ENCODE data around the gene C1orf52.

GRCh38 chr1:85225624-85226380, 33.7 kb downstream of the C1orf52 start:
- TF ChIP-seq CTCF (IDR thresholded peaks at IDR 0.05) (no peak), REST (IDR thresholded peaks at IDR 0.05; ENCODE audit: insufficient read depth in 1 of 2, low read depth in 2 of 2, low read length in 1 of 2) (no peak), SIN3A (IDR thresholded peaks at IDR 0.05; ENCODE audit: borderline replicate concordance, insufficient read depth, low read depth, low read length) (no peak), POLR2AphosphoS5 (IDR thresholded peaks at IDR 0.05; ENCODE audit: low read depth, low read length) (no peak), TCF7L2 (IDR thresholded peaks at IDR 0.05; ENCODE audit: low read depth, low read length) (no peak)
